Panc1 (cell line): ENCODE results near the gene WIPF1. TPM values are rescaled to one million over a fixed set of nuclear protein-coding genes. Genes with fewer than 3 reads are reported as not detected.

Source experiments
- ATAC-seq: fragments of 200-7000 bp; cut with Tn5 transposase; 2 replicates; pipeline ENCODE4 v1.9.1; 2020; ENCODE audit warnings: mild to moderate bottlenecking, moderate library complexity
- BruUV-seq: library from RNA; stranded (reverse); fragments of 400-500 nt; replicated peaks from 2 replicates; lab custom pipeline; 2021; lab: Mats Ljungman, UMichigan
- CTCF ChIA-PET: fragments of 300-600 bp; sonication (Branson Sonifier 250); formaldehyde crosslinking; loops from one replicate; lab custom pipeline; 2022; ENCODE audit warnings: antibody characterized with exemption; lab: Charles Lee
- POLR2A ChIA-PET: fragments of 300-600 bp; sonication (Branson Sonifier 250); formaldehyde crosslinking; loops from one replicate; lab custom pipeline; 2022; ENCODE audit warnings: antibody characterized with exemption; lab: Charles Lee
- DNase-seq: peaks from one replicate; pipeline ENCODE4 v3.0.0-alpha.2; 2010; ENCODE audit warnings: low read depth, low spot score
- H3K27ac ChIP-seq: 2 replicates; pipeline ENCODE4 v1.5.1; 2011; ENCODE audit warnings: mild to moderate bottlenecking, low read length, inconsistent platforms
- H3K27me3 ChIP-seq: fragments of 200-500 bp; sonication (Bioruptor generic); 2 replicates; pipeline ENCODE4 v1.6.0; 2014; ENCODE audit warnings: low read length, inconsistent platforms; ENCODE audit not compliant: control insufficient read depth, insufficient read depth
- H3K36me3 ChIP-seq: fragments of 200-500 bp; sonication (Bioruptor generic); 2 replicates; pipeline ENCODE4 v1.5.1; 2014; ENCODE audit warnings: inconsistent platforms, mild to moderate bottlenecking, low read length, moderate library complexity; ENCODE audit not compliant: control insufficient read depth, insufficient read depth
- H3K4me1 ChIP-seq: 2 replicates; pipeline ENCODE4 v1.5.1; 2011; ENCODE audit warnings: inconsistent platforms, mild to moderate bottlenecking, low read length, moderate library complexity; ENCODE audit not compliant: control insufficient read depth, insufficient read depth
- H3K4me3 ChIP-seq, 2 experiments: 2 replicates each; pipeline ENCODE4 v1.5.1; 2011 to 2012; ENCODE audit warnings: low read depth in 2 of 2, low read length in 2 of 2, mild to moderate bottlenecking in 2 of 2, inconsistent platforms in 1 of 2, moderate library complexity in 1 of 2
- H3K9me3 ChIP-seq: fragments of 200-500 bp; sonication (Bioruptor generic); 2 replicates; pipeline ENCODE4 v1.5.1; 2014; ENCODE audit warnings: low read depth, mild to moderate bottlenecking, inconsistent platforms, low read length, moderate library complexity; ENCODE audit not compliant: control insufficient read depth, insufficient read depth
- CTCF ChIP-seq: fragments of 450-650 bp; IDR thresholded peaks from 2 replicates; pipeline ENCODE4 v1.5.1; 2017; ENCODE audit warnings: mild to moderate bottlenecking
- POLR2AphosphoS5 ChIP-seq: IDR thresholded peaks from 2 replicates; pipeline ENCODE4 v1.6.1; 2012; ENCODE audit warnings: mild to moderate bottlenecking, low read depth, low read length, moderate library complexity
- REST ChIP-seq, 2 experiments: IDR thresholded peaks; 2 replicates each; pipeline ENCODE4 v1.6.1; 2011 to 2012; ENCODE audit warnings: low read depth in 2 of 2, control low read depth in 1 of 2, low read length in 1 of 2, mild to moderate bottlenecking in 1 of 2, moderate library complexity in 1 of 2; ENCODE audit not compliant: insufficient read depth in 1 of 2
- SIN3A ChIP-seq: IDR thresholded peaks from 2 replicates; pipeline ENCODE4 v1.6.1; 2012; ENCODE audit warnings: low read depth, mild to moderate bottlenecking, low read length, moderate library complexity, borderline replicate concordance; ENCODE audit not compliant: insufficient read depth
- TCF7L2 ChIP-seq: IDR thresholded peaks from 2 replicates; pipeline ENCODE4 v1.6.1; 2011; ENCODE audit warnings: mild to moderate bottlenecking, low read depth, low read length, inconsistent platforms
- in situ Hi-C: cut with HindIII; loops from 2 replicates; pipeline ENCODE4 v1.10.0; 2016; ENCODE audit warnings: low sequenced_read_pairs, low pct_unique_long_range_greater_than_20kb
- intact Hi-C: fragments of 100-400 bp; cut with micrococcal nuclease; formaldehyde crosslinking; loops from one replicate; pipeline ENCODE4 v1.10.0; 2022; ENCODE audit not compliant: unreplicated experiment
- total RNA-seq: library from RNA; stranded (reverse); gene quantifications from one replicate; pipeline ENCODE4 v1.2.1, GENCODE V29; 2021; ENCODE audit not compliant: unreplicated experiment

WIPF1 gene
- total RNA-seq, 1 experiment from 2014 or later = 8.3 TPM

GRCh38 chr2:174590928-174591648 is 6.5 kb downstream of the WIPF1 start:
- Histone ChIP-seq H3K4me3 (no peak overlapping the region), H3K9me3 (no peaks in the 10 kb centered on the region), H3K27ac (no peak overlapping the region), H3K4me1 (no peaks in the 10 kb centered on the region), H3K36me3 (no peaks in the 10 kb centered on the region), H3K27me3 (no peaks in the 10 kb centered on the region)
- no TSS peak for BruUV-seq
- POLR2A ChIA-PET = no interaction called here
- in situ Hi-C loops = no loop called here
- intact Hi-C loops = no loop called here
- ATAC-seq = no peak
- no peak for TF ChIP-seq SIN3A
- TF ChIP-seq CTCF = no peak
- TF ChIP-seq POLR2AphosphoS5 = no peak
- TF ChIP-seq REST (IDR thresholded peaks at IDR 0.05; ENCODE audit: insufficient read depth in 1 of 2, low read depth in 2 of 2, low read length in 1 of 2) = no peak
- no peak for TF ChIP-seq TCF7L2
- CTCF ChIA-PET = interaction anchor here (0.7 kb wide), 1 partner anchor 12 kb away, joined by 5 read pairs; no protein-coding TSS in a partner anchor
- DNase-seq = no peak

- in situ Hi-C loops = no loop called here
- no peak for ATAC-seq
- Histone ChIP-seq H3K27me3 (no peaks in the 10 kb centered on the region), H3K4me1 (no peaks in the 10 kb centered on the region), H3K4me3 (no peak overlapping the region), H3K27ac (no peak overlapping the region), H3K36me3 (no peaks in the 10 kb centered on the region), H3K9me3 (no peaks in the 10 kb centered on the region)
- intact Hi-C loops = no loop called here
- no peak for DNase-seq
- no TSS peak for BruUV-seq
- CTCF ChIA-PET = no interaction called here
- TF ChIP-seq TCF7L2 (no peak), CTCF (no peak), SIN3A (no peak), POLR2AphosphoS5 (no peak), REST (IDR thresholded peaks at IDR 0.05; ENCODE audit: insufficient read depth in 1 of 2, low read depth in 2 of 2, low read length in 1 of 2) (no peak)
- POLR2A ChIA-PET = no interaction called here
These were observed 7.3 kb downstream of the WIPF1 start for GRCh38 chr2:174590346-174590745.
